Panc1 (cell line): ENCODE measurements around the gene STARD3NL. TPM values are rescaled to one million over a fixed set of nuclear protein-coding genes. Genes with fewer than 3 reads are reported as not detected.
"Not testable (repeated sequence)": the region's sequence is repeated elsewhere in the genome, so short reads cannot be mapped to it uniquely, and the experiment has no call there.

Experiments
- ATAC-seq: fragments of 200-7000 bp; cut with Tn5 transposase; 2 replicates; pipeline ENCODE4 v1.9.1; 2020; ENCODE audit warnings: mild to moderate bottlenecking, moderate library complexity
- BruUV-seq: library from RNA; stranded (reverse); fragments of 400-500 nt; replicated peaks from 2 replicates; lab custom pipeline; 2021; lab: Mats Ljungman, UMichigan
- CTCF ChIA-PET: fragments of 300-600 bp; sonication (Branson Sonifier 250); formaldehyde crosslinking; loops from one replicate; lab custom pipeline; 2022; ENCODE audit warnings: antibody characterized with exemption; lab: Charles Lee
- POLR2A ChIA-PET: fragments of 300-600 bp; sonication (Branson Sonifier 250); formaldehyde crosslinking; loops from one replicate; lab custom pipeline; 2022; ENCODE audit warnings: antibody characterized with exemption; lab: Charles Lee
- DNase-seq: peaks from one replicate; pipeline ENCODE4 v3.0.0-alpha.2; 2010; ENCODE audit warnings: low read depth, low spot score
- H3K27ac ChIP-seq: 2 replicates; pipeline ENCODE4 v1.5.1; 2011; ENCODE audit warnings: mild to moderate bottlenecking, low read length, inconsistent platforms
- H3K27me3 ChIP-seq: fragments of 200-500 bp; sonication (Bioruptor generic); 2 replicates; pipeline ENCODE4 v1.6.0; 2014; ENCODE audit warnings: low read length, inconsistent platforms; ENCODE audit not compliant: control insufficient read depth, insufficient read depth
- H3K36me3 ChIP-seq: fragments of 200-500 bp; sonication (Bioruptor generic); 2 replicates; pipeline ENCODE4 v1.5.1; 2014; ENCODE audit warnings: inconsistent platforms, mild to moderate bottlenecking, low read length, moderate library complexity; ENCODE audit not compliant: control insufficient read depth, insufficient read depth
- H3K4me1 ChIP-seq: 2 replicates; pipeline ENCODE4 v1.5.1; 2011; ENCODE audit warnings: inconsistent platforms, mild to moderate bottlenecking, low read length, moderate library complexity; ENCODE audit not compliant: control insufficient read depth, insufficient read depth
- H3K4me3 ChIP-seq, 2 experiments: 2 replicates each; pipeline ENCODE4 v1.5.1; 2011 to 2012; ENCODE audit warnings: low read depth in 2 of 2, low read length in 2 of 2, mild to moderate bottlenecking in 2 of 2, inconsistent platforms in 1 of 2, moderate library complexity in 1 of 2
- H3K9me3 ChIP-seq: fragments of 200-500 bp; sonication (Bioruptor generic); 2 replicates; pipeline ENCODE4 v1.5.1; 2014; ENCODE audit warnings: low read depth, mild to moderate bottlenecking, inconsistent platforms, low read length, moderate library complexity; ENCODE audit not compliant: control insufficient read depth, insufficient read depth
- CTCF ChIP-seq: fragments of 450-650 bp; IDR thresholded peaks from 2 replicates; pipeline ENCODE4 v1.5.1; 2017; ENCODE audit warnings: mild to moderate bottlenecking
- POLR2AphosphoS5 ChIP-seq: IDR thresholded peaks from 2 replicates; pipeline ENCODE4 v1.6.1; 2012; ENCODE audit warnings: mild to moderate bottlenecking, low read depth, low read length, moderate library complexity
- SIN3A ChIP-seq: IDR thresholded peaks from 2 replicates; pipeline ENCODE4 v1.6.1; 2012; ENCODE audit warnings: low read depth, mild to moderate bottlenecking, low read length, moderate library complexity, borderline replicate concordance; ENCODE audit not compliant: insufficient read depth
- TCF7L2 ChIP-seq: IDR thresholded peaks from 2 replicates; pipeline ENCODE4 v1.6.1; 2011; ENCODE audit warnings: mild to moderate bottlenecking, low read depth, low read length, inconsistent platforms
- in situ Hi-C: cut with HindIII; loops from 2 replicates; pipeline ENCODE4 v1.10.0; 2016; ENCODE audit warnings: low sequenced_read_pairs, low pct_unique_long_range_greater_than_20kb
- intact Hi-C: fragments of 100-400 bp; cut with micrococcal nuclease; formaldehyde crosslinking; loops from one replicate; pipeline ENCODE4 v1.10.0; 2022; ENCODE audit not compliant: unreplicated experiment
- total RNA-seq: library from RNA; stranded (reverse); gene quantifications from one replicate; pipeline ENCODE4 v1.2.1, GENCODE V29; 2021; ENCODE audit not compliant: unreplicated experiment
- TF ChIP-seq, protein P1 (sequence below), 2 experiments: IDR thresholded peaks; 2 replicates each; pipeline ENCODE4 v1.6.1; 2011 to 2012; ENCODE audit warnings: low read depth in 2 of 2, control low read depth in 1 of 2, low read length in 1 of 2, mild to moderate bottlenecking in 1 of 2, moderate library complexity in 1 of 2; ENCODE audit not compliant: insufficient read depth in 1 of 2

Gene STARD3NL
- total RNA-seq, 1 experiment from 2014 or later: 75.7 TPM

- H3K4me3 ChIP-seq, H3K4me1 ChIP-seq, ATAC-seq, BruUV-seq, CTCF ChIA-PET, H3K27ac ChIP-seq, POLR2A ChIA-PET, in situ Hi-C loops, H3K36me3 ChIP-seq, H3K27me3 ChIP-seq, DNase-seq, H3K9me3 ChIP-seq, intact Hi-C loops: not testable (repeated sequence)
These were observed 86.6 kb downstream of the STARD3NL start for GRCh38 chr7:38264602-38265001.

DNA sequence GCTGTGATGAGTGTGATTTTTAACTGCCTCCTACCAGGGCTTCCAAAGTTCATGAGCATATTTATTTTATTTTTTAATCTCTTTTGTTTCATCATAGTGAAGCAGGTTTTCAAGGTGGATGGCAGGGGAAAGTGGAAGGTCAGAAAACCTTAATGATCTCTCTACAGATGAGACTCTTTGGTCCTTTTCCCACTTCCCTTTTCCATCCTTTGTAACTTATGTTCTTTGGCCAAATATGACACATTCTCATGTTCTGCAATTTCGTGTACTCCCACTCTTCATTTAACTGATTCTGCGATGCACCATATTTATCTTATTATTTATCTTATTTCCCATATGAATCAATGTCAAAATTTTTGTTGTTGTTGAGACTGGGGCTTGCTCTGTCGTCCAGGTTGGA is 87.9 kb downstream of the STARD3NL start:
- H3K4me3 ChIP-seq, H3K4me1 ChIP-seq, in situ Hi-C loops, intact Hi-C loops, DNase-seq, H3K9me3 ChIP-seq, H3K27ac ChIP-seq, BruUV-seq, CTCF ChIA-PET, POLR2A ChIA-PET, H3K36me3 ChIP-seq, H3K27me3 ChIP-seq, ATAC-seq: not testable (repeated sequence)

DNA sequence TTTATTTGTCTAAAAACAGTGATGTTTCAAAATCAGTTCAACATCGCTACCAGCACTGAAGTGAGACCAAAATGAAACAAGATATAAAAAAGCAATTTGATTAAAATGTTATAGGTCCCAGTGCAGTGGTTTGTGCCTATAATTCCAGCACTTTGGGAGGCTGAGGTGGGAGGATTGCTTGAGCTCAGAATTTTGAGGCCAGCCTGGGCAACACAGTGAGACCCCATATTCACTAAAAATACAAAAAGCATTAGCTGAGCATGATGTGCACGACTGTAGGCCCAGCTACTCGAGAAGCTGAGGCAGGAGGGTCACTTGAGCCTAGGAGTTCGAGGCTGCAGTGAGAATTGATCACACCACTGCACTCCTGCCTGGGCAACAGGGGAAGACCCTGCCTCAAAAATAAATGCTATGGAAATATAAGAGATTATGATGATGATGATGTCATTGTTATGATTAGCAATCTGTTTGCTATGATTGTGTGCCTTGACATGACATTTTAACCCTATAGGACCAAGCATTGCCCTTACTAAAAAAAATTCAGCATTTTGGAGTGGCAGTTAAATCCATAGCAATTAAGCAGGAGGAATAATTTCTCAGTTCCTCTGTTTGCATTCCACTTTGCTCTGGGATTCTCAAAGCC is 91.8 kb downstream of the STARD3NL start:
- H3K27ac ChIP-seq, DNase-seq, BruUV-seq, ATAC-seq, CTCF ChIA-PET, POLR2A ChIA-PET, H3K4me1 ChIP-seq, H3K36me3 ChIP-seq, H3K9me3 ChIP-seq, in situ Hi-C loops, H3K27me3 ChIP-seq, H3K4me3 ChIP-seq: not testable (repeated sequence)
- intact Hi-C loops: loop anchor here (1.0 kb wide), 1 partner anchor 16 kb away; no protein-coding TSS in a partner anchor

DNA sequence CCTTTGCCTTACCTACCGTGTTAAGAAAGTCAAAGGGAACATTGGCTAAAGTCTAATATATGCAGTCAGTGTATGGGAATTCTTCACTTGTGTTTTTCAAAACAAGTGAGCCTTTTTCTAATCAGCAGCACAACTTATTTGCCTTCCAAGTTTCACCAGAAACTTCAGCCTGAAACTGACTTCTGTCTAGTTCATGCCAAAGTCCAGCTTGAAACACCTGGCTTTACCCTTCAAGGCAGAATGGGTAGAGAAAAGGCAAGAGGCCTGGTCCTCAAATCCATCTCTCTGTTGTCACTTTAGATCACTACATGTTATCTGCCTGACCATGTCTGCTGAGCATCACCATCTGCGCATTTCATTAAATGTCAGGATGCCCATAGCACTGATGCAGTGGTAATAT is 92.4 kb downstream of the STARD3NL start:
- in situ Hi-C loops, POLR2A ChIA-PET, H3K4me1 ChIP-seq, ATAC-seq, H3K4me3 ChIP-seq, DNase-seq, CTCF ChIA-PET, H3K27ac ChIP-seq, BruUV-seq, H3K36me3 ChIP-seq, H3K27me3 ChIP-seq, H3K9me3 ChIP-seq: not testable (repeated sequence)
- intact Hi-C loops: loop anchor here (1.0 kb wide), 1 partner anchor 16 kb away; no protein-coding TSS in a partner anchor

- in situ Hi-C loops: no loop called here
- H3K27ac ChIP-seq: no peak within 1 kb of the TSS
- no peak for ATAC-seq
- DNase-seq: no peak
- intact Hi-C loops: no loop called here
- no peak for TF ChIP-seq CTCF
- TF ChIP-seq SIN3A: no peak
- no peak for TF ChIP-seq TCF7L2
- TF ChIP-seq, protein P1, sequence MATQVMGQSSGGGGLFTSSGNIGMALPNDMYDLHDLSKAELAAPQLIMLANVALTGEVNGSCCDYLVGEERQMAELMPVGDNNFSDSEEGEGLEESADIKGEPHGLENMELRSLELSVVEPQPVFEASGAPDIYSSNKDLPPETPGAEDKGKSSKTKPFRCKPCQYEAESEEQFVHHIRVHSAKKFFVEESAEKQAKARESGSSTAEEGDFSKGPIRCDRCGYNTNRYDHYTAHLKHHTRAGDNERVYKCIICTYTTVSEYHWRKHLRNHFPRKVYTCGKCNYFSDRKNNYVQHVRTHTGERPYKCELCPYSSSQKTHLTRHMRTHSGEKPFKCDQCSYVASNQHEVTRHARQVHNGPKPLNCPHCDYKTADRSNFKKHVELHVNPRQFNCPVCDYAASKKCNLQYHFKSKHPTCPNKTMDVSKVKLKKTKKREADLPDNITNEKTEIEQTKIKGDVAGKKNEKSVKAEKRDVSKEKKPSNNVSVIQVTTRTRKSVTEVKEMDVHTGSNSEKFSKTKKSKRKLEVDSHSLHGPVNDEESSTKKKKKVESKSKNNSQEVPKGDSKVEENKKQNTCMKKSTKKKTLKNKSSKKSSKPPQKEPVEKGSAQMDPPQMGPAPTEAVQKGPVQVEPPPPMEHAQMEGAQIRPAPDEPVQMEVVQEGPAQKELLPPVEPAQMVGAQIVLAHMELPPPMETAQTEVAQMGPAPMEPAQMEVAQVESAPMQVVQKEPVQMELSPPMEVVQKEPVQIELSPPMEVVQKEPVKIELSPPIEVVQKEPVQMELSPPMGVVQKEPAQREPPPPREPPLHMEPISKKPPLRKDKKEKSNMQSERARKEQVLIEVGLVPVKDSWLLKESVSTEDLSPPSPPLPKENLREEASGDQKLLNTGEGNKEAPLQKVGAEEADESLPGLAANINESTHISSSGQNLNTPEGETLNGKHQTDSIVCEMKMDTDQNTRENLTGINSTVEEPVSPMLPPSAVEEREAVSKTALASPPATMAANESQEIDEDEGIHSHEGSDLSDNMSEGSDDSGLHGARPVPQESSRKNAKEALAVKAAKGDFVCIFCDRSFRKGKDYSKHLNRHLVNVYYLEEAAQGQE (IDR thresholded peaks at IDR 0.05; ENCODE audit: insufficient read depth in 1 of 2, low read depth in 2 of 2, low read length in 1 of 2): no peak
- TF ChIP-seq POLR2AphosphoS5: no peak
- no peaks in the 10 kb centered on the region for H3K4me1 ChIP-seq
- no peaks in the 10 kb centered on the region for H3K36me3 ChIP-seq
- no peaks in the 10 kb centered on the region for H3K27me3 ChIP-seq
- BruUV-seq: no TSS peak
- H3K4me3 ChIP-seq: no peak within 1 kb of the TSS
- H3K9me3 ChIP-seq: no peaks in the 10 kb centered on the region
- ChIA-PET POLR2A (no interaction called here), CTCF (no interaction called here)
These were observed 95.4 kb downstream of the STARD3NL start, which contains the start of gene TARP for GRCh38 chr7:38273286-38273995. Gene TARP, minus strand, starts transcription at chr7:38273636.
